SK-N-SH (cell line): Measurements from ENCODE around the gene CHD2.

Experiments used
- EP300 ChIP-seq, 2 experiments: IDR thresholded peaks; 2 replicates each; pipeline versions ENCODE4 v1.4.0 to v1.6.1; 2012; ENCODE audit warnings: borderline replicate concordance in 1 of 2, low read depth in 1 of 2, low read length in 1 of 2
- FOXM1 ChIP-seq: IDR thresholded peaks from 2 replicates; pipeline ENCODE4 v1.4.0; 2012; ENCODE audit warnings: low read depth, mild to moderate bottlenecking
- POLR2AphosphoS5 ChIP-seq: IDR thresholded peaks from 2 replicates; pipeline ENCODE4 v1.6.1; 2012; ENCODE audit warnings: low read depth, low read length
- RAD21 ChIP-seq: IDR thresholded peaks from 2 replicates; pipeline ENCODE4 v1.6.1; 2012; ENCODE audit warnings: mild to moderate bottlenecking, low read length
- RCOR1 ChIP-seq: fragments of 150-350 bp; IDR thresholded peaks from 2 replicates; pipeline ENCODE4 v1.6.1; 2017; ENCODE audit warnings: antibody characterized with exemption, low read length
- REST ChIP-seq: IDR thresholded peaks from 2 replicates; pipeline ENCODE4 v1.6.1; 2012; ENCODE audit warnings: mild to moderate bottlenecking, low read depth, low read length, moderate library complexity
- RFX5 ChIP-seq: IDR thresholded peaks from 2 replicates; pipeline ENCODE4 v1.6.1; 2012; ENCODE audit warnings: mild to moderate bottlenecking, improper control_type of control experiment, low read length
- RXRA ChIP-seq: IDR thresholded peaks from 2 replicates; pipeline ENCODE4 v1.4.0; 2012; ENCODE audit warnings: low read depth, mild to moderate bottlenecking, borderline replicate concordance
- TF ChIP-seq, protein P1 (sequence below): fragments of 200-600 bp; sonication (generic); IDR thresholded peaks from 2 replicates; pipeline ENCODE4 v1.6.1; 2017; ENCODE audit warnings: antibody characterized with exemption, mild to moderate bottlenecking, moderate library complexity

GRCh38 chr15:92971713-92972112 is 71.6 kb downstream of the CHD2 start:
- TF ChIP-seq RAD21 = no peak
- TF ChIP-seq, protein P1, sequence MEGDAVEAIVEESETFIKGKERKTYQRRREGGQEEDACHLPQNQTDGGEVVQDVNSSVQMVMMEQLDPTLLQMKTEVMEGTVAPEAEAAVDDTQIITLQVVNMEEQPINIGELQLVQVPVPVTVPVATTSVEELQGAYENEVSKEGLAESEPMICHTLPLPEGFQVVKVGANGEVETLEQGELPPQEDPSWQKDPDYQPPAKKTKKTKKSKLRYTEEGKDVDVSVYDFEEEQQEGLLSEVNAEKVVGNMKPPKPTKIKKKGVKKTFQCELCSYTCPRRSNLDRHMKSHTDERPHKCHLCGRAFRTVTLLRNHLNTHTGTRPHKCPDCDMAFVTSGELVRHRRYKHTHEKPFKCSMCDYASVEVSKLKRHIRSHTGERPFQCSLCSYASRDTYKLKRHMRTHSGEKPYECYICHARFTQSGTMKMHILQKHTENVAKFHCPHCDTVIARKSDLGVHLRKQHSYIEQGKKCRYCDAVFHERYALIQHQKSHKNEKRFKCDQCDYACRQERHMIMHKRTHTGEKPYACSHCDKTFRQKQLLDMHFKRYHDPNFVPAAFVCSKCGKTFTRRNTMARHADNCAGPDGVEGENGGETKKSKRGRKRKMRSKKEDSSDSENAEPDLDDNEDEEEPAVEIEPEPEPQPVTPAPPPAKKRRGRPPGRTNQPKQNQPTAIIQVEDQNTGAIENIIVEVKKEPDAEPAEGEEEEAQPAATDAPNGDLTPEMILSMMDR = no peak
- no peak for TF ChIP-seq REST
- TF ChIP-seq RFX5 = no peak
- TF ChIP-seq POLR2AphosphoS5 = no peak
- no peak for TF ChIP-seq RCOR1
- no peak for TF ChIP-seq EP300 (IDR thresholded peaks at IDR 0.05; ENCODE audit: borderline replicate concordance in 1 of 2, low read depth in 1 of 2, low read length in 1 of 2)
- TF ChIP-seq RXRA = no peak
- TF ChIP-seq FOXM1 = no peak
